DOHH2 (cell line): ENCODE results near the gene VEGFB.

Experiments used
- H3F3A ChIP-seq: fragments of 200-600 bp; sonication (generic), shearing (Covaris generic); 2 replicates; pipeline ENCODE4 v1.6.0; 2016; ENCODE audit warnings: antibody characterized with exemption, mild to moderate bottlenecking; ENCODE audit not compliant: control insufficient read depth, insufficient read depth
- H3K27ac ChIP-seq: fragments of 200-600 bp; sonication (generic); 2 replicates; pipeline ENCODE4 v1.5.1; 2014; ENCODE audit warnings: low read depth, mild to moderate bottlenecking, low read length, moderate library complexity
- H3K27me3 ChIP-seq: fragments of 200-600 bp; sonication (generic); 2 replicates; pipeline ENCODE4 v1.6.1; 2014; ENCODE audit warnings: mild to moderate bottlenecking, low read length, mixed read lengths; ENCODE audit not compliant: control insufficient read depth
- H3K36me3 ChIP-seq: fragments of 200-600 bp; sonication (generic); 2 replicates; pipeline ENCODE4 v1.6.1; 2014; ENCODE audit warnings: mild to moderate bottlenecking, low read length, moderate library complexity, mixed read lengths; ENCODE audit not compliant: control insufficient read depth
- H3K4me1 ChIP-seq: fragments of 200-600 bp; sonication (generic); 2 replicates; pipeline ENCODE4 v1.6.1; 2014; ENCODE audit warnings: mild to moderate bottlenecking, low read length, mixed read lengths; ENCODE audit not compliant: control insufficient read depth
- H3K4me2 ChIP-seq: fragments of 200-600 bp; sonication (generic); 2 replicates; pipeline ENCODE4 v1.6.0; 2014; ENCODE audit warnings: mild to moderate bottlenecking, low read length, moderate library complexity
- H3K4me3 ChIP-seq: fragments of 200-600 bp; sonication (generic); 2 replicates; pipeline ENCODE4 v1.5.1; 2014; ENCODE audit warnings: mild to moderate bottlenecking, low read length, mixed read lengths
- H3K79me2 ChIP-seq: fragments of 200-600 bp; sonication (generic); 2 replicates; pipeline ENCODE4 v1.6.1; 2014; ENCODE audit warnings: mild to moderate bottlenecking, low read length, mixed read lengths; ENCODE audit not compliant: control insufficient read depth
- H3K9me2 ChIP-seq: fragments of 200-600 bp; sonication (generic); replicated peaks from 2 replicates; pipeline ENCODE4 v1.6.1; 2014; ENCODE audit warnings: mild to moderate bottlenecking, low read length, mixed read lengths; ENCODE audit not compliant: control insufficient read depth
- H3K9me3 ChIP-seq: fragments of 200-600 bp; sonication (generic); 2 replicates; pipeline ENCODE4 v1.6.1; 2014; ENCODE audit warnings: antibody characterized with exemption, low read length, mixed read lengths; ENCODE audit not compliant: control insufficient read depth, insufficient read depth
- H4K20me1 ChIP-seq: fragments of 200-600 bp; sonication (generic); 2 replicates; pipeline ENCODE4 v1.6.0; 2014; ENCODE audit warnings: low read depth, mild to moderate bottlenecking, antibody characterized with exemption, low read length, moderate library complexity; ENCODE audit not compliant: control insufficient read depth, insufficient read depth
- CTCF ChIP-seq: fragments of 200-600 bp; sonication (generic); IDR thresholded peaks from one replicate; pipeline ENCODE4 v1.5.1; 2014; ENCODE audit warnings: antibody characterized with exemption, mild to moderate bottlenecking, low read depth, low read length; ENCODE audit not compliant: poor library complexity, severe bottlenecking
- EZH2phosphoT487 ChIP-seq: fragments of 200-600 bp; sonication (generic); IDR thresholded peaks from 2 replicates; pipeline ENCODE4 v1.6.1; 2017; ENCODE audit warnings: borderline replicate concordance, mild to moderate bottlenecking, antibody characterized with exemption, low read length, moderate library complexity, mixed read lengths

The VEGFB gene

GRCh38 chr11:64262271-64263002, 28.1 kb downstream of the VEGFB start:
- no peak for TF ChIP-seq CTCF
- TF ChIP-seq EZH2phosphoT487: no peak
- H3K79me2 ChIP-seq: no peaks in the 10 kb centered on the region
- no peaks in the 10 kb centered on the region for H3K9me2 ChIP-seq
- no peak overlapping the region for H3K27ac ChIP-seq
- no peak overlapping the region for H3K4me3 ChIP-seq
- peaks cover 39% of the 10 kb centered on the region for H3K36me3 ChIP-seq
- no peaks in the 10 kb centered on the region for H3K27me3 ChIP-seq
- no peak overlapping the region for H3K4me2 ChIP-seq
- H4K20me1 ChIP-seq: no peaks in the 10 kb centered on the region
- H3F3A ChIP-seq: no peaks in the 10 kb centered on the region
- no peaks in the 10 kb centered on the region for H3K4me1 ChIP-seq
- no peaks in the 10 kb centered on the region for H3K9me3 ChIP-seq

GRCh38 chr11:64263021-64263946, 28.9 kb downstream of the VEGFB start:
- no peaks in the 10 kb centered on the region for H3K9me3 ChIP-seq
- H3K36me3 ChIP-seq: peaks cover 37% of the 10 kb centered on the region
- no peaks in the 10 kb centered on the region for H3F3A ChIP-seq
- H4K20me1 ChIP-seq: no peaks in the 10 kb centered on the region
- H3K79me2 ChIP-seq: peaks cover 1% of the 10 kb centered on the region
- no peak overlapping the region for H3K4me3 ChIP-seq
- no peak overlapping the region for H3K27ac ChIP-seq
- peaks cover 7% of the 10 kb centered on the region for H3K4me1 ChIP-seq
- H3K4me2 ChIP-seq: no peak overlapping the region
- H3K27me3 ChIP-seq: no peaks in the 10 kb centered on the region
- TF ChIP-seq CTCF (no peak), EZH2phosphoT487 (no peak)
- no peaks in the 10 kb centered on the region for H3K9me2 ChIP-seq

- H3K4me1 ChIP-seq: peaks cover 13% of the 10 kb centered on the region
- H4K20me1 ChIP-seq: no peaks in the 10 kb centered on the region
- no peaks in the 10 kb centered on the region for H3K9me2 ChIP-seq
- no peaks in the 10 kb centered on the region for H3K27me3 ChIP-seq
- TF ChIP-seq CTCF (no peak), EZH2phosphoT487 (no peak)
- no peaks in the 10 kb centered on the region for H3F3A ChIP-seq
- H3K79me2 ChIP-seq: peaks cover 8% of the 10 kb centered on the region
- H3K4me3 ChIP-seq: no peak overlapping the region
- H3K4me2 ChIP-seq: no peak overlapping the region
- no peaks in the 10 kb centered on the region for H3K9me3 ChIP-seq
- peaks cover 35% of the 10 kb centered on the region for H3K36me3 ChIP-seq
- no peak overlapping the region for H3K27ac ChIP-seq
Observed at GRCh38 chr11:64263947-64264317, 29.5 kb downstream of the VEGFB start.
